ENCODE data around the gene TBX19.

TBX19 gene

GRCh38 chr1:168333562-168334276 is 53.0 kb downstream of the TBX19 start:
- H3K4me3 ChIP-seq (ENCODE audit: low read depth, low read length): no peak overlapping the region
- TF ChIP-seq CTCF (IDR thresholded peaks at IDR 0.05; ENCODE audit: low read depth, low read length): no peak
- DNase-seq (ENCODE audit: low read depth): no peak

- no peak for DNase-seq (ENCODE audit: low read depth)
- no peak overlapping the region for H3K4me3 ChIP-seq (ENCODE audit: low read depth, low read length)
- TF ChIP-seq POLR2A (IDR thresholded peaks at IDR 0.05; ENCODE audit: extremely low read depth, insufficient read length) (no peak), CTCF (IDR thresholded peaks at IDR 0.05; ENCODE audit: low read depth, low read length) (no peak), MAX (IDR thresholded peaks at IDR 0.05; ENCODE audit: low read depth, low read length) (no peak), MYC (IDR thresholded peaks at IDR 0.05; ENCODE audit: low read depth, low read length) (no peak)
These were observed 54.8 kb downstream of the TBX19 start for GRCh38 chr1:168335500-168335899.

GRCh38 chr1:168338589-168339503 is 58.2 kb downstream of the TBX19 start:
- TF ChIP-seq CTCF (IDR thresholded peaks at IDR 0.05; ENCODE audit: low read depth, low read length) (no peak), POLR2A (IDR thresholded peaks at IDR 0.05; ENCODE audit: extremely low read depth, insufficient read length) (no peak), MYC (IDR thresholded peaks at IDR 0.05; ENCODE audit: low read depth, low read length) (no peak), MAX (IDR thresholded peaks at IDR 0.05; ENCODE audit: low read depth, low read length) (no peak)
- H3K4me3 ChIP-seq (ENCODE audit: low read depth, low read length): no peak overlapping the region

GRCh38 chr1:168340781-168341482 is 60.3 kb downstream of the TBX19 start:
- no peak for TF ChIP-seq POLR2A (IDR thresholded peaks at IDR 0.05; ENCODE audit: extremely low read depth, insufficient read length)
- no peak for TF ChIP-seq CTCF (IDR thresholded peaks at IDR 0.05; ENCODE audit: low read depth, low read length)
- TF ChIP-seq MAX (IDR thresholded peaks at IDR 0.05; ENCODE audit: low read depth, low read length): no peak
- TF ChIP-seq MYC (IDR thresholded peaks at IDR 0.05; ENCODE audit: low read depth, low read length): no peak
- peak; percentile 32 for DNase-seq (ENCODE audit: low read depth)
- no peak overlapping the region for H3K4me3 ChIP-seq (ENCODE audit: low read depth, low read length)

More at GRCh38 chr1:168338589-168339503, 58.2 kb downstream of the TBX19 start:
- no peak for DNase-seq (ENCODE audit: low read depth)

GRCh38 chr1:168341483-168341975 is 60.9 kb downstream of the TBX19 start:
- TF ChIP-seq CTCF (IDR thresholded peaks at IDR 0.05; ENCODE audit: low read depth, low read length) (no peak), MAX (IDR thresholded peaks at IDR 0.05; ENCODE audit: low read depth, low read length) (no peak)
- DNase-seq (ENCODE audit: low read depth): no peak
- no peak overlapping the region for H3K4me3 ChIP-seq (ENCODE audit: low read depth, low read length)
